ENCODE measurements around the gene AP3B1.

DNA sequence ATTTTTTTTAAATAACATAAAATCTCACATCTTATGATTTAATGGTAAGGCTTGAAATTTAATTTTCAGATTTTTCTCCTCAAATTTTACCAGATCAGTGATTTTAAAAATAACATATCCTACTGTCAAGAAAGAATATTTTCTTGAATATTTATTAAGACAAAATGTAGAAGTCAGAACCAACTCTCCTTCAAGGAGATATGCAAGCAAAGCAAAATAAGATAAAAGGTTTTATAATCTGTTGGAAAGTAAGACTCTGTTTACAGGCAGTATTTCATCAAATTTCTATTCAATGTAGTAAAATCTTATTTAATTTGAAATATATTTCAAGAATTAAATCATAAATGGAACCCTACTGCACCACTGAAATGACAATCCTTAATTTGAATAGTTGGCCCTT, 7.3 kb downstream of the AP3B1 start:
- TF ChIP-seq, protein P1, sequence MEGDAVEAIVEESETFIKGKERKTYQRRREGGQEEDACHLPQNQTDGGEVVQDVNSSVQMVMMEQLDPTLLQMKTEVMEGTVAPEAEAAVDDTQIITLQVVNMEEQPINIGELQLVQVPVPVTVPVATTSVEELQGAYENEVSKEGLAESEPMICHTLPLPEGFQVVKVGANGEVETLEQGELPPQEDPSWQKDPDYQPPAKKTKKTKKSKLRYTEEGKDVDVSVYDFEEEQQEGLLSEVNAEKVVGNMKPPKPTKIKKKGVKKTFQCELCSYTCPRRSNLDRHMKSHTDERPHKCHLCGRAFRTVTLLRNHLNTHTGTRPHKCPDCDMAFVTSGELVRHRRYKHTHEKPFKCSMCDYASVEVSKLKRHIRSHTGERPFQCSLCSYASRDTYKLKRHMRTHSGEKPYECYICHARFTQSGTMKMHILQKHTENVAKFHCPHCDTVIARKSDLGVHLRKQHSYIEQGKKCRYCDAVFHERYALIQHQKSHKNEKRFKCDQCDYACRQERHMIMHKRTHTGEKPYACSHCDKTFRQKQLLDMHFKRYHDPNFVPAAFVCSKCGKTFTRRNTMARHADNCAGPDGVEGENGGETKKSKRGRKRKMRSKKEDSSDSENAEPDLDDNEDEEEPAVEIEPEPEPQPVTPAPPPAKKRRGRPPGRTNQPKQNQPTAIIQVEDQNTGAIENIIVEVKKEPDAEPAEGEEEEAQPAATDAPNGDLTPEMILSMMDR (IDR thresholded peaks at IDR 0.05): no peak
- TF ChIP-seq POLR2A (IDR thresholded peaks at IDR 0.05): no peak

Data from testis (tissue), 2 donors.